ENCODE data around the gene TAF7L. TPM values are rescaled to one million over a fixed set of nuclear protein-coding genes. Genes with fewer than 3 reads are reported as not detected.

TAF7L gene
- total RNA-seq, 1 donor from 2014 or later: 0.35 TPM

GRCh38 chrX:101229170-101229569 lies 62.0 kb downstream of the TAF7L start:
- no peak for DNase-seq (ENCODE audit: extremely low read depth, low read depth, low spot score)

GRCh38 chrX:101223226-101223625 lies 67.9 kb downstream of the TAF7L start:
- DNase-seq (ENCODE audit: extremely low read depth, low read depth, low spot score): no peak

- no peak for DNase-seq (ENCODE audit: extremely low read depth, low read depth, low spot score)
These were observed 70.4 kb downstream of the TAF7L start for GRCh38 chrX:101220662-101221260.

GRCh38 chrX:101219864-101220346 lies 71.2 kb downstream of the TAF7L start:
- DNase-seq (ENCODE audit: extremely low read depth, low read depth, low spot score): no peak

DNA sequence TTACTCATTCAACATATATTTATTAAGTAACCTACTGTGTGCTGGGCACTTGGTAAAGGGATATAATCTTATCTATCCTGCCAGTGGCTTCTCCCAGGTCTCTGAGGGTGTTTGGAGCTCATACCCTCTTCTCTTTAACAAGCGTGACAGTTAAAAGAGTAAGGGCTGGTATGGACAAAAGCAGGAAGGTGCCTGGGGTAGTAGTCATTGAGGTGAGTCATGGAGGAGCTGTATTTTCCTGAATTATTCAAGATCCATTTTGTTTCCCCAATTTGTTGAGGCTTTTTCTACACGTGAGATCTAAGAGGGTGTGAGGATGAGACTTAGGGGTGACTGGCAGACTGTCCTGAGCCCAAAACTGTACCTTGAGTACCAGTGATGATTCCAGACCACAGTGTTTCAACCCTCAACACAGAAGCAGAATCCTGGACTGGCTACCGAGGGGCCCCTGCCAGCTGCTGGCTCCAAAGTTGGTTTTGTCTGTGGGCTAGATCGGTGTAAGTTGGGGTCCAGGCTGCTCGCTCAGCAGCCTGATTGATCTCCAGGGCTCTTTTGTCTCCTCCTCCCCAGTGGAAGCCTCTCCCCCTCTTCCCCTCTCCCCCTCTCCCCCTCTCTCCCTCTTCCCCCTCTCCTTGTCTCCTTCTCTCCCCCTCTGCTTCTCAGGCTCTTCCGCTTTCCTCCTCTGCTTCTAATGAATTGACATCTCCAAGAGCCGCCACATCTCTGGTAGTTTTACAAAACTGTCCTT lies 71.8 kb downstream of the TAF7L start, which contains the start of gene DRP2:
Gene DRP2, plus strand, starts transcription at position 671 of the 748 bp plus-strand sequence. CDS start 11,862 bp downstream, outside the sequence.
- no peak for DNase-seq (ENCODE audit: extremely low read depth, low read depth, low spot score)

Other genes with a start within 250 kb of the TAF7L start
- 9.5 and 17.6 TPM in 2 replicates for gene TRMT2B, start 239.2 kb downstream of the TAF7L start, total RNA-seq
- gene TMEM35A, start 212.5 kb downstream of the TAF7L start, total RNA-seq: 4.7 and 8.1 TPM in 2 replicates
- gene CENPI, start 193.1 kb downstream of the TAF7L start, total RNA-seq: 3.4 and 5.0 TPM in 2 replicates
- 0.93 and 1.3 TPM in 2 replicates for gene DRP2, start 71.5 kb downstream of the TAF7L start, total RNA-seq
- gene TIMM8A, start 57.4 kb upstream of the TAF7L start, total RNA-seq: 5.8 and 6.6 TPM in 2 replicates
- not detected in 2 replicates for gene BTK, start 94.9 kb upstream of the TAF7L start, total RNA-seq
- 741 and 962 TPM in 2 replicates for gene RPL36A, start 99.7 kb upstream of the TAF7L start, total RNA-seq
- 27.2 and 29.6 TPM in 2 replicates for gene GLA, start 116.6 kb upstream of the TAF7L start, total RNA-seq
- 52.0 and 54.7 TPM in 2 replicates for gene HNRNPH2, start 116.9 kb upstream of the TAF7L start, total RNA-seq
- gene ARMCX4, start 194.1 kb upstream of the TAF7L start, total RNA-seq: 5.8 and 7.2 TPM in 2 replicates